HG03103 (cell line): ENCODE data around the gene PCBP3.
"Not testable (repeated sequence)": the region's sequence is repeated elsewhere in the genome, so short reads cannot be mapped to it uniquely, and the experiment has no call there.

Experiments
- ATAC-seq: cut with Tn5 transposase; IDR thresholded peaks from one replicate; pipeline ENCODE4 v1.9.1; 2021; ENCODE audit warnings: low read depth; ENCODE audit not compliant: unreplicated experiment

The PCBP3 gene

DNA sequence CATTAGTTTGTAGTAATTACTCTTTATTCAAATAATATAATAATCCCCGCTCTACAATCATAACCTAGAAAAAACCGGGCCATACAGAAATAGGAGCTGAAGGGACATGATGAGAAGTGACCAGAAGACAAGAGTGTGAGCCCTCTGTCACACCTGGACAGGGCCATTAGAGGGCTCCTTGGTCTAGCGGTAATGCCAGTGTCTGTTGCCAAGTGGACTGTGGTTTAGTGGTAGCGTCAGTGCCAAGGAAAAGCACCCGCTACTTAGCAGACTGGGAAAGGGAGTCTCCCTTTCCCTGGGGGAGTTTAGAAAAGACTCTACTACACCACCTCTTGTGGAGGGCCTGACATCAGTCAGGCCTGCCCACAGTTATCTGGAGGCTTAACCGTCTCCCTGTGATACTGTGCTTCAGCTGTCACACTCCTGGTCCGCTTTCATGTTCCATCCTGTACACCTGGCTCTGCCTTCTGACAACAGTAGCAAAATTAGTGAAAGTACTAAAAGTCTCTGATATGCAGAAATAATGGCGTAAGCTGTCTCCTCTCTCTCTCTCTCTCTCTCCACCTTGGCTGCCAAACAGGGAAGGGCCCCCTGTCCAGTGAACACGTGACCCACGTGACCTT lies 19.2 kb downstream of the PCBP3 start:
- ATAC-seq = not testable (repeated sequence)

DNA sequence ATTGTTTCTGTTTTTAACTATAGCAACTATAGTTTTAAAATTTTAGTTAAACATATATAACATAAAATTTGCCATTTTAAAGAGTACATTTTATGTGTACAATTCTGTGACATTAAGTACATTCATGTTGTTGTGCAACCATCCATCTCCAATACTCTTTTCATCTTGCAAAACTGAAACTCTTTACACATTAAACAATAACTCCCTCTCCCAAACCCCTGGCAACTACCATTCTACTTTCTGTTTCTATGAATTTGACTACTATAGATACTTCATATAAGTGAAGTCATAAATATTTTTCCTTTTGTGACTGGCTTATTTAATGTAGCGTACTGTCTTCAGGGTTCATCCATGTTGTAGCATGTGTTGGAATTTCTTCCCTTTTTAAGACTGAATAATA lies 25.9 kb downstream of the PCBP3 start:
- no peak for ATAC-seq

DNA sequence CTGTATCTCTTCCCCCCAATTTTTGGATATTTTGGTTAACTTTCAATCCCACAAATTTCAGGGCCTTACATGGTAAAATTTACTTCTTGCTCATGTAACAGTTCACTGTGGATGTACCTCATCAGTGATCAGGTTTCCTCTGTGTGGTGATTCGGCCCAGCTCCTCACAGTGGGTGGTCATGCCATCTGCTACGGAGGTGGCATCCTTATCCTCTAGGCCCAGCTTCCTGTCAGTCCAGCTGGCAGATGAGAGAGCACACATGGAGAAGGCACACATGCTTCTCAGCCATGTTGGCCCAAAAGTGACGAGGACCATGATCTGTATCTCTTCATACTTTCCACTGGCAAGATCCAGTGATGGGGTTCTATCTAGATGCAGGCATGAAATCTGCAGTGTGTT lies 27.2 kb downstream of the PCBP3 start:
- no peak for ATAC-seq

DNA sequence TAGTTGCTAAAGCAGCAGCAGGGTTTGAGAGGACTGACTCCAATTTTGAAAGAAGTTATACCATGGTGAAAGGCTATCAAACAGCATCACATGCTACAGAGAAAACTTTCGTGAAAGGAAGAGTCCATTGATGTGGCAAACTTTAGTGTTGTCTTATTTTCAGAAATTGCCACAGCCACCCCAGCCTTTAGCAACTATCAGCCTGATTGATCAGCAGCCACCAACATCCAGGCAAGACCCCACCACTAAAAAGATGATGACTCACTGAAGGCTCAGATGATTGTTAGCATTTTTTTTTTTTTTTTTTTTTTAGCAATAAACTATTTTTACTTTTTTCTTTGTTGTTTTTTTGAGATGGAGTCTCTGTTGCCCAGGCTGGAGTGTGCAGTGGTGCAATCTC lies 35.3 kb downstream of the PCBP3 start:
- not testable (repeated sequence) for ATAC-seq

DNA sequence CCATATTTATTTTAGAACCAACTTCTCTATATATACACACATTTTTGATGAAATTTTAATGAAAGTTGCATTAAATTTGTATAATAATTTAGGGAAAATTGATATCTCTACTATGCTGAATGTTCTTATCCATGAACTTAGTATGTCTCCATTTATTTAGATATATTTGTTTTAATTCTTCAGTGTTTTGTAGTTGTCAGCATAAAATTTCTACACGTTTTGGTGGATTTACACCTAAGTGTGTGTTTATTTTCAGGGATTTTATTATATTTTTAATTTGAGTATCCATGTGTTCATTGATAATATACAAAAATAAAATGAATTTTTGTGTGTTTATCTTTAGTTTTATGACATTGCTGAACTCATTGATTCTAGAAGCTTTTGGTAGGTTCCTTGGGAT lies 36.7 kb downstream of the PCBP3 start:
- no peak for ATAC-seq

DNA sequence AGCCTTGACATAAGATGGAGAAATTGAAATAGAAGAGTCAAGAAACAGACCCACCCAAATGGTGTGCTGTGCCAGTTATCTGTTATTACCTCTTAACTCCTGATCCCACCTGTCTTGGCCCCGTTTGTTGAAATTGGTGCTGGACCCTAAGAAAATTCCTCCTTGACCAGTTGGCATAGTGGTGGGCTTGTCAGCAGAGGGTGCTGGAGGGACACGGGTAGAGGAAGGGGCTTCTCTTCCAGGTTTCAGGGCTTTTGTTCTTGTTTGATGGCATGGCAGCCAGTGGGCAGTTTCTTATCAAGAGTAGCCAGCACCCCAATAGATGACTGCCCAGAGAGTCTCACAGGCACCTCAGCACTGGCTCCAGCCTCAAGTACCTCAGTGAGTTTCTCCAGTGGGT lies 51.6 kb downstream of the PCBP3 start:
- no peak for ATAC-seq

DNA sequence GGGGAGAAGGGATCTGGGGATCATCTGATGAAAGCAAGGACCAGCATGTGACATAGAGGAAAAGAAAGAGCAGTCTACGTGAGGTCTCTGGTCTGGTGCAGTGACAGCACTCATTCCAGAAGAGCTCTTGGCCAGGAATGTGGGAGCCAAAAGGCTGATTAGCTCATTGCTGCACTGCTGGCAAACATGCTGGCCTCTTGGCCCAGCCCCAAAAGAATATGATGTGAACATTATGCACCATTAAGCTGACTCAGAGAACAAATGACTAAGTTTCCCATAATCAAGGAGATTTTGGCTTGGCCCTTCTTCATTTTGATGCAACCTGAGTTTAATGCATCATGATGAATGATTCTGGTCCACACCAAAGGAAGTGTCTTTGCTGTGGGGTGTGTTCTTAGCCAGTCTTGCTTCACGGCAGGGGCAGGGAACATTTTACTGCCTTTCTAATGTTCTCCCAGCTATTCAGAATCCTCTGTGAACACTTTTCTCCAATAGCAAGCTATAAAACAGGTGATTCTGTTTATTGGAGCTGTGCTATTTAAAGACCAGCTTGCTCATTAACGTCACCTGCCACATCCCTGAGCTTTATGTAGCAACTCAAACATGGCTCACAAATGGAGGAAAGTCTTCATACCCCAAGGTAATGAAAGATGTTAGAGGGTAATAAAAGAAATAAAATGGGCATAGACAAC lies 55.1 kb downstream of the PCBP3 start:
- ATAC-seq = no peak

DNA sequence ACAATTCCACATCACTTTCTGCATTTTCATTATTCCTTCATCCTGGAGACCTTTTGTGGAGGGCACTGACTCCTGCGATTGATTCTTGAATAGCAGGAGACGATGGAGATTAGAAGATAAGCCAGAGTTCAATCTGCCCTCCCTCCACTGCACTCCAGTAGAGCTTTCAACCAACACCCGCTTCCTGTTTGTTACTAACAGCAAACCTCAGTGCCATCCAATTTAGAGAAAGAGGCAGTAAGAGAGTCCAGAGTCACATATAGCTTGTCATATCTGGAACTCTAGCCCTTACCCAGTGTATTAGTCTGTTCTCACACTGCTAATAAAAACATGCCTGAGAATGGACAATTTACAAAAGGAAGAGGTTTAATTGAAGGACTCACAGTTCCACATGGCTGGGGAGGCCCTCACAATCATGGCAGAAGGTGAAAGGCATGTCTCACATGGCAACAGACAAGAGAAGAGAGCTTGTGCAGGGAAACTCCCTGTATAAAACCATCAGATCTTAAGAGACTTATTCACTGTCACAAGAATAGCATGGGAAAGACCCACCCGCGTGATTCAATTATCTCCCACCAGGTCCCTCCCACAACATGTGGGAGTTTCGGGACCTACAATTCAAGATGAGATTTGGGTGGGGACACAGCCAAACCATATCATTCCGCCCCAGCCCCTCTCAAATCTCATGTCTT lies 55.9 kb downstream of the PCBP3 start:
- ATAC-seq = no peak

DNA sequence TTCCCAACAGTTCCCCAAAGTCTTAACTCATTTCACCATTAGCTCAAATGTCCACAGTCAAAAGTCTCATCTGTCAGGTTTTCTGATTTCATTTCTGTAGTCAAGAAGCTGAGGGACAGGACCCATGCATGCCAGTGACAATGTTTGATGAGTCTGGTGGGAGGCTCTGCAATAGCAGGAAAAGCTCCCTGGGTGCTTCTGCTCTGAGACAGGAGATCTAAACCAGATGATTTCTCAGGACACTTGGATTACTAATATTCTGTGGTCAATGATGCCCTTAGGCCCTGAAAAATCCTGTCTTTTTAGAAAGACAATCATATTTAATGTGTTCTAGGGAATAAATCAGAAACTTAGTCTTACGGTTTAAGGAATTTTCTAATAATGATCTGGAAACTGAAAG lies 56.4 kb downstream of the PCBP3 start:
- ATAC-seq = no peak

- no peak for ATAC-seq
Observed at GRCh38 chr21:45700461-45700860, 56.9 kb downstream of the PCBP3 start.

- ATAC-seq = no peak
Observed at GRCh38 chr21:45704311-45705108, 61.0 kb downstream of the PCBP3 start.

GRCh38 chr21:45706299-45706698 lies 62.8 kb downstream of the PCBP3 start:
- ATAC-seq = no peak

DNA sequence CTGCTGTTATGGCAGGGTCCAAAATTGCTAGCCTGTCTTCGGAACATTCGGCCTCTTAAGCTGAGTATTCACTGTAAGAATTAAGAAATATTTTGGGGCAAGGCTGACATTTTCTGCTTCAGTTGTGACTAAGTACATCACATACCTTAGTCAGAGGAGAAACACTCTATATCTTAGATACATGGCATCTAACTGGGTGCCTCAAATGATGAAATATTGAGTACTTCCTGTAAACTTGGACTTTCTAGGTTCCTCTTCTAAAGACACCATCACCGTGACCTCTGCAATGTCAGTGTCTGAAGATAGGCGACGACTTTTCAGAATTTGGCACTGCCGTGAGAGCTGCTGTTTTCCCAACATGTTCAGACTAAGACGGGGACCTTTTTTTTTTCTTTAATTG lies 65.6 kb downstream of the PCBP3 start:
- no peak for ATAC-seq

DNA sequence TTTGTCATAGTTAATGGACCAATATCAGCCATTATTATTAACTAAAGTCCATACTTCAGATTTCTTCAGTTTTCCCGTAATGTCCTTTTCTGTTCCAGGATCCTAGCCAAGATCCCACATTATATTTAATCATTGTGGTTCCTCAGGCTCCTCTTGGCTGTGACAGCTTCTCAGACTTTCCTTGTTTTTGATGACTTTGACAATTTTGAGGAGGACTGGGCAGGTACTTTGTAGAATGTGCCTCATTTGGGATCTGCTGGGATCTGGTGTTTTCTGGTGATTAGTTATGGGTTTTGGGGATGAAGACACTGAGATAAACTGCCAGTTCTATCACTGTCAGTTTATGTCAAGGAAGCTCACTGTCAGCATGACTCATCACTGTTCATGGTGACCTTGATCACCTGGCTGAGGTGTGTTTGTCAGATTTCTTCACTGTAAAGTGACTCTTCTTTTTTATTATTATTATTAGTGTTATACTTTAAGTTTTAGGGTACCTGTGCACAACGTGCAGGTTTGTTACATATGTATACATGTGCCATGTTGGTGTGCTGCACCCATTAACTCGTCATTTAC lies 66.3 kb downstream of the PCBP3 start:
- ATAC-seq = no peak

DNA sequence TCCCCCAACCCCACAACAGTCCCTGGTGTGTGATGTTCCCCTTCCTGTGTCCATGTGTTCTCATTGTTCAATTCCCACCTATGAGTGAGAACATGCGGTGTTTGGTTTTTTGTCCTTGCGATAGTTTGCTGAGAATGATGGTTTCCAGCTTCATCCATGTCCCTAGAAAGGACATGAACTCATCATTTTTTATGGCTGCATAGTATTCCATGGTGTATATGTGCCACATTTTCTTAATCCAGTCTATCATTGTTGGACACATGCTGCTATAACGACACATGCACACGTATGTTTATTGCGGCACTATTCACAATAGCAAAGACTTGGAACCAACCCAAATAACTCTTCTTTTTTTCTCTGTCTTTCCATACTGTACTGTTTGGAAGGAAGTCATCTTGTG lies 66.8 kb downstream of the PCBP3 start:
- ATAC-seq = not testable (repeated sequence)

GRCh38 chr21:45713613-45714012 lies 70.1 kb downstream of the PCBP3 start:
- ATAC-seq = no peak

- no peak for ATAC-seq
Observed at GRCh38 chr21:45715441-45715840, 71.9 kb downstream of the PCBP3 start.

DNA sequence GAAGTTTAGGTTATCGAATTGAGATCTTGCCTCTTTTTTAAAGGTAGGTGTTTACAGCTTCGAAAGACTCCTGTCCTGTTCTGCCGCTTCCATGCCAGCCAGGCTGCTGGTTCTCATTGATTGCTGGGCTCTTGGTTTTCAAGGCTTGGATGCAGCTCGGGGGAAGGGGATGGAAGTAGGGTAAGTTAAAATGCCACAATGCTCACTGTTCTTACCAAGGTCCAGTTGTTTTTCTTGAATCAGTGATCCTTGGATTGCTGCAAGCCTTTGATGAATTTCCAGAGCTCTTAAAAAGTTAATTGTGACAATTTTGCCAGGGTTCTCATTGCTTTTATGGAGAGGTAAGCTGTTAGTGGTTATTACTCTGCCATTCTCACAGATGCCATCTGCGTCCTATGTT lies 74.9 kb downstream of the PCBP3 start:
- ATAC-seq = no peak

GRCh38 chr21:45719177-45719802 lies 75.8 kb downstream of the PCBP3 start:
- ATAC-seq = no peak

DNA sequence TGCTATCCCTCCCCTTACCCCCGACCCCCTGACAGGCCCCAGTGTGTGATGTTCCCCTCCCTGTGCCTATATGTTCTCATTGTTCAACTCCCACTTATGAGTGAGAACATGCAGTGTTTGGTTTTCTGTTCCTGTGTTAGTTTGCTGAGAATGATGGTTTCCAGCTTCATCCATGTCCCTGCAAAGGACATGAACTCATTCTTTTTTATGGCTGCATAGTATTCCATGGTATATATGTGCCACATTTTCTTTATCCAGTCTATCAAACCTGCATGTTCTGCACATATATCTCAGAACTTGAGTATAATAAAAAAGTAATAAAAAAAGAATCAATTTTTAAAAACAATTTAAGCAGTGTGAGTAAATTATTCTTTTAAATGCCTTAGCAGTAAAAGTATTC lies 76.7 kb downstream of the PCBP3 start:
- ATAC-seq = not testable (repeated sequence)
